ENCODE data around the gene SAMD4B. TPM values are rescaled to one million over a fixed set of nuclear protein-coding genes. Genes with fewer than 3 reads are reported as not detected.
A peak's percentile ranks its signal among the peaks of the same experiment; 100 is the strongest.
"Not testable (repeated sequence)": the region's sequence is repeated elsewhere in the genome, so short reads cannot be mapped to it uniquely, and the experiment has no call there.

The SAMD4B gene
- total RNA-seq, 4 donors from 2014 or later = 60.7 to 102 (median 77.1) TPM

- no peak overlapping the region for H3K4me3 ChIP-seq
- intact Hi-C loops (cut with DNase I; ENCODE audit: low total_unique reads) = no loop called here
- no peaks in the 10 kb centered on the region for H3K27me3 ChIP-seq
- no peak overlapping the region for H3K27ac ChIP-seq
- no peak for TF ChIP-seq POLR2AphosphoS5 (IDR thresholded peaks at IDR 0.05)
- TF ChIP-seq EP300 (IDR thresholded peaks at IDR 0.05; ENCODE audit: low read depth) = no peak
- no peak for TF ChIP-seq CTCF (IDR thresholded peaks at IDR 0.05)
- TF ChIP-seq POLR2A (IDR thresholded peaks at IDR 0.05) = no peak
- no peaks in the 10 kb centered on the region for H3K9me3 ChIP-seq
- H3K36me3 ChIP-seq = no peaks in the 10 kb centered on the region
- WGBS, 2 donors (ENCODE audit: low coverage in 1 of 2) = 59 to 63% methylated on average over 4 to 7 of the region's 7 CpGs
- no peak for DNase-seq
- H3K4me1 ChIP-seq = peaks cover 0 to 5% (median 2%) of the 10 kb centered on the region in 4 donors
- in situ Hi-C loops (cut with MboI; ENCODE audit: low pct_ligation_motif_present in 1 of 4, low pct_unique_long_range_greater_than_20kb in 1 of 4, low sequenced_read_pairs in 3 of 4) = loop anchor here in 3 of 4 donors (10.0 to 25.0 kb wide), 2 partner anchors 205 to 207 kb away; partner anchors contain the start of genes EID2 (in 2 of the 3), EID2B (in 2 of the 3) and PAK4 (in 1 of the 3)
Observed at GRCh38 chr19:39332293-39332692, 9.9 kb upstream of the SAMD4B start.

GRCh38 chr19:39332738-39333137 is 9.5 kb upstream of the SAMD4B start:
- H3K36me3 ChIP-seq; H3K27ac ChIP-seq; H3K27me3 ChIP-seq; intact Hi-C loops (cut with DNase I; ENCODE audit: low total_unique reads); H3K9me3 ChIP-seq; DNase-seq; H3K4me3 ChIP-seq; H3K4me1 ChIP-seq: not testable (repeated sequence)
- WGBS, 2 donors (ENCODE audit: low coverage in 1 of 2) = 38 to 52% methylated on average over 3 to 6 of the region's 6 CpGs
- in situ Hi-C loops (cut with MboI; ENCODE audit: low pct_ligation_motif_present in 1 of 4, low pct_unique_long_range_greater_than_20kb in 1 of 4, low sequenced_read_pairs in 3 of 4) = loop anchor here in 3 of 4 donors (10.0 to 25.0 kb wide), 2 partner anchors 205 to 208 kb away; partner anchors contain the start of genes EID2 (in 2 of the 3), EID2B (in 2 of the 3) and PAK4 (in 1 of the 3)

- intact Hi-C loops (cut with DNase I; ENCODE audit: low total_unique reads) = no loop called here
- WGBS, 2 donors (ENCODE audit: low coverage in 1 of 2) = 81 to 87% methylated on average over 3 to 6 of the region's 6 CpGs
- TF ChIP-seq CTCF (IDR thresholded peaks at IDR 0.05) = no peak
- no peak for TF ChIP-seq EP300 (IDR thresholded peaks at IDR 0.05; ENCODE audit: low read depth)
Observed at GRCh38 chr19:39333507-39333906, 8.7 kb upstream of the SAMD4B start.

GRCh38 chr19:39334444-39334976 is 7.7 kb upstream of the SAMD4B start:
- in situ Hi-C loops (cut with MboI; ENCODE audit: low pct_ligation_motif_present in 1 of 4, low pct_unique_long_range_greater_than_20kb in 1 of 4, low sequenced_read_pairs in 3 of 4) (loop anchor here in 3 of 4 donors (10.0 to 25.0 kb wide), 2 partner anchors 203 to 210 kb away; partner anchors contain the start of genes EID2 (in 2 of the 3), EID2B (in 2 of the 3) and PAK4 (in 1 of the 3)), intact Hi-C loops (cut with DNase I; ENCODE audit: low total_unique reads) (no loop called here)
- 95 to 97% methylated on average over 5 of the region's 5 CpGs for WGBS, 2 donors (ENCODE audit: low coverage in 1 of 2)
- H3K9me3 ChIP-seq = no peaks in the 10 kb centered on the region
- no peak for TF ChIP-seq CTCF (IDR thresholded peaks at IDR 0.05)
- TF ChIP-seq POLR2AphosphoS5 (IDR thresholded peaks at IDR 0.05) = no peak
- TF ChIP-seq POLR2A (IDR thresholded peaks at IDR 0.05) = no peak
- no peak for TF ChIP-seq EP300 (IDR thresholded peaks at IDR 0.05; ENCODE audit: low read depth)
- H3K36me3 ChIP-seq = no peaks in the 10 kb centered on the region
- H3K27ac ChIP-seq = peak overlapping the region; percentile 74 to 83 (median 79)
- H3K4me1 ChIP-seq = peaks cover 0 to 4% (median 0%) of the 10 kb centered on the region in 4 donors
- H3K4me3 ChIP-seq = peak overlapping the region in 3 of 4 donors; percentile 23 to 52 (median 29)
- no peak for DNase-seq
- no peaks in the 10 kb centered on the region for H3K27me3 ChIP-seq

More at GRCh38 chr19:39333507-39333906, 8.7 kb upstream of the SAMD4B start:
- no peak for DNase-seq
- H3K27ac ChIP-seq = no peak overlapping the region
- no peak overlapping the region for H3K4me3 ChIP-seq
- no peaks in the 10 kb centered on the region for H3K9me3 ChIP-seq
- H3K36me3 ChIP-seq = no peaks in the 10 kb centered on the region
- H3K27me3 ChIP-seq = no peaks in the 10 kb centered on the region
- in situ Hi-C loops (cut with MboI; ENCODE audit: low pct_ligation_motif_present in 1 of 4, low pct_unique_long_range_greater_than_20kb in 1 of 4, low sequenced_read_pairs in 3 of 4) = loop anchor here in 3 of 4 donors (10.0 to 25.0 kb wide), 2 partner anchors 204 to 209 kb away; partner anchors contain the start of genes EID2 (in 2 of the 3), EID2B (in 2 of the 3) and PAK4 (in 1 of the 3)
- H3K4me1 ChIP-seq = peaks cover 0 to 4% (median 0%) of the 10 kb centered on the region in 4 donors
